Activated CD4-positive, alpha-beta T cell treated with anti-CD3 and anti-CD28 coated beads, Interleukin-2, amount 50 U/mL, for 4 hours (primary cell): ENCODE data around the gene TBX3.

Source experiments
- DNase-seq, 2 experiments: peaks; one replicate each; pipeline ENCODE4 v3.0.0-alpha.2; 2020

The TBX3 gene

GRCh38 chr12:114666746-114667668 lies 17.0 kb downstream of the TBX3 start:
- no peak for DNase-seq

DNA sequence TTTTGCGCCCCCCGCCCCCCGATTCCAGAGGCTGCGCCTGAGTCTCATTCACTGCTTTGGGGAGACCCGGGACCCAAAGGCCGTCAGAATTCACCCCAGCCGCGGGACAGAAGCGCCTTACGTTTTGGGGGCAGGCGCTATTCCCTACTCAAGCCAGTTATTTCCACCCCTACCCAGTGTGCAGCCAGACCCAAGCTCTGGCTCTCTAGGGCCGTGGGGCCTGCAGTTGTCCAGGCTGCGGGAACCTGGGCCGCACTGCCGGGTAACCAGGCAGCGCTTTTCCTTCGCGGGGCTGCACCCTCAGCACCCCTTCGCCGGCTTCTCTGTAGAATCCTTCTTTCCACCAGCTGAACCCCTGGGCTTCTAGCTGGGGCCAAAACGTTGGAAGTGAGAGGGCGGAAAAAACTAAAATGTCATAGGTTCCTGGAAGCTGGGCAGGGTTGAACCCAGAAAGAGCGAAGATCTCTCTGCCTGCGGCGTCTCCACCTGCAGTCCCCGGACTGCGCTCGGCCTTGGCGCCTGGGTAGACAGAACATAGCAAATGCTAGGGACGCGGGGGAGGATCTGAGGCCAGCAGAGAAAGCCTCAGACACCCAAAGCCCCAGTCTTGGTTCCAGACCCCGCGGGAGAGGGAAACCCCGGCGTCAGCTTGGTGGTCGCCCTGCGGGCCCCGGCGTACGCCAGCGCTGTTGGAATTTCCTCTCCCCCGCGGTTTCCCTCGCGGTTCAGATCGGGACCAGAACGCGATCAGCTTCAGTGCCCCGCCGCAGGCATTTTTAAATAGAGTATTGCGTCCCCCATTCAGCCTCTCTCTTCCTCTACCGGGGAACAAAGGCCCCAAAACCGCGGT lies 18.3 kb downstream of the TBX3 start:
- DNase-seq: no peak

- no peak for DNase-seq
Measured at GRCh38 chr12:114664651-114665320, 19.2 kb downstream of the TBX3 start.

GRCh38 chr12:114662512-114663177 lies 21.3 kb downstream of the TBX3 start:
- peak; percentile 50 to 60 for DNase-seq

- DNase-seq: no peak
Measured at GRCh38 chr12:114661245-114661644, 22.7 kb downstream of the TBX3 start.

DNA sequence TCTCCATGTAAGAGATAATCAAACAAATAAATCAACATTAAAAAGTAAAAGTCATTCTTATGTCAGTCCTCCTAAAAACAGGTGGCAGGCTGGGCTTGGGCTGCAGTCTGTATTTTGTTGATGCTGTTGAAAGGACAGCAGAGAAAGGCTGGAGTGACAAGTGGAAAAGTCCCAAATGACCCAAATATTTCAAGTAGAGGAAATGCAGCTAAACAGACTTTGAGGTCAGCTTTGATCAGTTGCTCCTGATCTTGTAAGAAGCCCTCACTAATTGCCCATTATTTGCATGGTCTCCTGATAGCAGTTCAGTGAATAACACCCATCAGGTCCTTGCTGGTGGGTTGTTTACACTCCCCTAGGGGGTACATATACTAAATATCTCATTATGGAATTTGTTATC lies 24.9 kb downstream of the TBX3 start:
- no peak for DNase-seq

- DNase-seq: no peak
Measured at GRCh38 chr12:114658002-114658441, 26.0 kb downstream of the TBX3 start.

- DNase-seq: no peak
Measured at GRCh38 chr12:114657597-114657920, 26.4 kb downstream of the TBX3 start.

DNA sequence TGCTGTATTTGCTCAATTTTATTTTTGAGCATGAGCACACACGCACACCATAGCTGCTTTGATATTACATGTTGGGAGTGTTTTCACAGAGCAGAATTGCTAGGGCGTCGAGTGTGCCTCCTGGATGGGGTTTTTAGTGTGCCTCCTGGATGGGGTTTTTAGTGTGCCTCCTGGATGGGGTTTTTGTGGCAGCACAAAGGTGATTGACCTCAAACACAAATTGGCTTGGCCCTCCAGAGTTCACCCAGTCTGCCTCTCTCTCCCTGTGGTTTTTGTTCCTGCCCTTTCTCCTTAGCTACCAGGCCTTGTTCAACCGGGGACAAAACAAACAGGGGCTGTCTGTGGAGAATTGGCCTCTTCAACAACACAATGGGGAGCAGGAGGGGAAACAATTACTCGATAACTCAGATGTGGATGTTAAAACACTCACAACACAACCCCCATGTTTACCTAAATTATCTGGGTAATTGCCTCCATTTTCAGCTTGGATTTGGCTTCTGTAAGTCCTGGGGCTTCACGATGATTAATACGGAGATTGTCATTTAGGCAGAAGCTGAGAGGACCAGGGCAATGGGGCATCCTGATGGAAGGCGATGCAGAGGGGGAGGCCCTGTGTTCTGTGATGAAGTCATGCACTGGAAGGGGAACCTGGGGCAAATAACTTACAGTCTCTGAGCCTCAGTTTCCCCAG lies 26.9 kb downstream of the TBX3 start:
- no peak for DNase-seq

DNA sequence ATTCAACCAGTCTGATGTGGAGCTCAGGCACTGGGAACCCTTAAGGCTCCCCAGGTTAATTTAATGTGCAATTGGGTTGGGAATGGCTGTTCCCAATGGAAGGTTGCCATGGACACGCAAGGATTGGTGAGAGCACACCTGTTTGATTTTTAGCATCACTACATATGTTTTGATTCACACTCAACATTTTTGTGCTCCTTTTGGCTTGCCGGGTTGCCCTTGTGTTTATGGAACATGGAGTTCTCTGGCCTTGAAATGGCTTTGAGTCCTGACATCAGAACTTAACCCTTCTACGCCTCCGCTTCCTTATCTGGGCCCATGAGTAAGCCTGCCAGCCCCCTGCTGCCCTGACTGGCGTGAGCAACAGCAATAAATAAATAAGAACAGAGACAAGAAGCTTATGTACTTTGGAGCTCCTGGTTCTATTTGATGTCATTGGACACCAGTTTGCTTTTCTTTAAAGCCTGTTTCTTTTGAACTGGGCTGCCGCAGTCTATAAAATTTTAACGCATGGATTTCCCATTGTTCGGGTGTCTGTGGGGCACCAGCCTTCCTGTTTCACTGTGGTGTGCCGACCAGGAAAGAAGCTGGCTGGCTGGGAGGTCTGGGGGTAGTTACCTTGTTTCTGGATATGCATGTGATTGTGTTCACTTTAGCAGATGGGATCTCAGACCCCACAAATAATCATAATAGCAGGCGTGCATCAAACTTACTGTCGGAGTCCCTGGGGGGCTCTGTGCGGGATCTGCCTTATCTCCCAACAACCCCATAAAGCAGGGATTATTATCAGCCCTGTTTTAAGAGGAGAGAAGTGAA lies 27.8 kb downstream of the TBX3 start:
- no peak for DNase-seq

DNA sequence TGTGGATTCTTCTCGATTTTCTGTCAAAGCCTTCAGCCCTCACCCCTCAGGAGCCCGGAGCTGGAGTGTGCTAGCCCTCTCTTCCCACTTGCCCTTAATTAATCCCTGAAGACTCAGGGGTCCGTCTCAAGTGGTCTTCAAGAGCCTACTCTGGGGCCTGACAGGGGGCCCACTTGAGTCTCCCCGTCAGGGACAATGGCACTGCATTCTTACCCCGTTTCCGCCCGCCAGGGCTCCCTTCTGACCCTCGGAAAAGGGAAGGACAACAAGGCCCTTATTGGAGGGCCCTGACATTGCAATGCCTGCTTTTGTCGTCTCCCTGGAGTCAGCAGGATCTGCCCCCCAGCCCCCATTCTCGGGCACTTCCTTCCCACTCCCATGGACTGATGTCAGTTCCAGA lies 34.4 kb downstream of the TBX3 start:
- DNase-seq: no peak

GRCh38 chr12:114648711-114649110 lies 35.3 kb downstream of the TBX3 start:
- DNase-seq: no peak

DNA sequence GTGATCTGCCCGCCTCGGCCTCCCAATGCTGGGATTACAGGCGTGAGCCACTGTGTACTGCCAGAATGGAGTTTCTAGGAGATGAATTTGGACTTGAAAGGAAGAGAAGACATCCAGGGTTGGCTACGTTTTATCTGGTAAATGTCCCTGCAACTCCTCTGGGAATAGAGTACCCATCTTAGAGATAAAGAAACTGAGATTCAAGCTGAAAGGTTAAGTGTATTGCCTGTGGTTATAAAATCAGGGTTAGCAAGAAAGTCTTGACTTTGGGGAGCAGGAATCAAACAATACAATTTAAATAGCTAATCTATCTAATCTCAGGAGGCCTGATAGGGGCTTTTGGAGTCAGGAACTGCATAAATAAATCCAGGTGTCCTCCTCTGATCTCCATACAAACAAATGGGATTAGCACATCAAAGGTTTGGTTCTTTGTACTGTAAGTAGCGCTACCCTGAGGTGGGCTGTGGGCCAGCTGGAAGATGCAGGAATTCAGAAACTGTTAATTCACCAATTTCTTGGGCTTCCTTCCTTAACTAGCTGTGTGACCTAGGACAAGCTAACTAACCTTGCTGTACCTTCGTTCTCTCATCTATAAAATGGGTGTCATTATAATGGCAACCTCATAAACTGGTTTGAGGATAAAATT lies 45.1 kb downstream of the TBX3 start:
- DNase-seq: no peak

- no peak for DNase-seq
Measured at GRCh38 chr12:114636723-114637480, 47.1 kb downstream of the TBX3 start.

GRCh38 chr12:114631242-114631641 lies 52.7 kb downstream of the TBX3 start:
- no peak for DNase-seq

GRCh38 chr12:114628199-114628598 lies 55.8 kb downstream of the TBX3 start:
- no peak for DNase-seq

DNA sequence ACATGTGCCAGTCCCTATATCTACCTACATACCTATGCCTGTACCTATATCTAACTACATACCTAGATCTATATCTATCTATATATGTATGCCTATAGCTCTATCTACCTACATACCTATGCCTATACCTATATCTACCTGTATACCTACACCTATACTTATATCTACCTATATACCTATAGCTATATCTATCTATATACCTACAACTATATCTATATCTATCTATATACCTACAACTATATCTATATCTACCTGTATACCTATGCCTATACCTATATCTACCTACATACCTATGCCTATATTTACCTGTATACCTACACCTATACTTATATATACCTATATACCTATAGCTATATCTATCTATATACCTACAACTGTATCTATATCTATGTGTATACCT lies 56.6 kb downstream of the TBX3 start:
- no peak for DNase-seq

- DNase-seq: no peak
Measured at GRCh38 chr12:114625294-114625851, 58.6 kb downstream of the TBX3 start.

- no peak for DNase-seq
Measured at GRCh38 chr12:114623737-114624136, 60.2 kb downstream of the TBX3 start.
